ENCODE data around the gene MED26. TPM values are rescaled to one million over a fixed set of nuclear protein-coding genes. Genes with fewer than 3 reads are reported as not detected.
A peak's percentile ranks its signal among the peaks of the same experiment; 100 is the strongest.

MED26 gene
- total RNA-seq, 2 donors from 2014 or later = 10.8 to 11.8 TPM

DNA sequence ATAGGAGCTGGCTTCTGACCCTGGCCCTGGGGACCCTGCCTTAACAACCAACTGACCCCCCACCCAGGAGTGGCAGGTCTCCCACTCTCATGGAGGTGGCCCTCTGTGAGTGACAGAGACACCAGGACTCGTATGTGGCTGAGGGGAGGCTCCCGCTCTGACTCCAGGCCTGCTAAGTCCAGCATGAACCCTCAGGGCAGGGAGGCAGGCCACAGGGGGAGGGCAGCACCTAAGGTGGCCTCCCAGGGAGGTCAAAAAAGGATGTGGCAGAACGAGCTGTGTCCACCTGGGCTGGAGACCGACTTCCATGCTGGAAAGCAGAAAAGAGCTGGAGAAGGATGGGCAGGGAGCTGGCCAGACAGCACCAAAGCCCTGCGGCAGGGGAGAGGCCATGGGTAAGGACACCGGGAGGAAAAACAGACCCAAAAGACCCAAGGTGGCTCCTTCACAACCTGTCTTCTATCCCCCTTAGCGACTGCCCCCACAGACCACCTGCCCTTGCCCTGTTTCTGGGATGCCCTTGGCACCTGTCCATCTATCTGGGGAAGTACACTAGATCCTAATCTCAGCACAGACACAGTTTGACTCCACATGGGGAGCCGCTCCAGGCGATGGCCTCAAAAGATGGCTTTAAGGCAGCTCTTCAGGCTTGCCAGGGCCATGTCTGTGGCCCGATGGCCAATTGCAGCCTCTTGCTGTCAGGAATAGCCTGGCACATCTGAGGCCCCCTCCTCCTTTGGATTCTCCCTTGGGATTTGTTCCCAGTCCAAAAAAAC is 45.3 kb downstream of the MED26 start:
- H3K9ac ChIP-seq (ENCODE audit: extremely low read depth, low read length, poor library complexity, severe bottlenecking) = no peak overlapping the region
- H3K9me3 Mint-ChIP-seq = no peaks in the 10 kb centered on the region
- WGBS, 2 experiments (ENCODE audit: insufficient coverage in 1 of 2, insufficient read length in 1 of 2) = 94% methylated on average over 9 to 10 of the region's 10 CpGs
- DNase-seq = no peak
- TF ChIP-seq, protein P1, sequence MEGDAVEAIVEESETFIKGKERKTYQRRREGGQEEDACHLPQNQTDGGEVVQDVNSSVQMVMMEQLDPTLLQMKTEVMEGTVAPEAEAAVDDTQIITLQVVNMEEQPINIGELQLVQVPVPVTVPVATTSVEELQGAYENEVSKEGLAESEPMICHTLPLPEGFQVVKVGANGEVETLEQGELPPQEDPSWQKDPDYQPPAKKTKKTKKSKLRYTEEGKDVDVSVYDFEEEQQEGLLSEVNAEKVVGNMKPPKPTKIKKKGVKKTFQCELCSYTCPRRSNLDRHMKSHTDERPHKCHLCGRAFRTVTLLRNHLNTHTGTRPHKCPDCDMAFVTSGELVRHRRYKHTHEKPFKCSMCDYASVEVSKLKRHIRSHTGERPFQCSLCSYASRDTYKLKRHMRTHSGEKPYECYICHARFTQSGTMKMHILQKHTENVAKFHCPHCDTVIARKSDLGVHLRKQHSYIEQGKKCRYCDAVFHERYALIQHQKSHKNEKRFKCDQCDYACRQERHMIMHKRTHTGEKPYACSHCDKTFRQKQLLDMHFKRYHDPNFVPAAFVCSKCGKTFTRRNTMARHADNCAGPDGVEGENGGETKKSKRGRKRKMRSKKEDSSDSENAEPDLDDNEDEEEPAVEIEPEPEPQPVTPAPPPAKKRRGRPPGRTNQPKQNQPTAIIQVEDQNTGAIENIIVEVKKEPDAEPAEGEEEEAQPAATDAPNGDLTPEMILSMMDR (conservative IDR thresholded peaks at IDR 0.05) = no peak
- H3K36me3 ChIP-seq (ENCODE audit: control insufficient read depth, insufficient read depth, low read length) = peaks cover 6% of the 10 kb centered on the region
- H3K27me3 Mint-ChIP-seq (ENCODE audit: insufficient read depth) = no peaks in the 10 kb centered on the region
- no peaks in the 10 kb centered on the region for H3K27me3 ChIP-seq (ENCODE audit: control insufficient read depth, insufficient read depth, low read length, poor library complexity, severe bottlenecking)
- no peak overlapping the region for H3K4me3 ChIP-seq (ENCODE audit: low read length)
- no peaks in the 10 kb centered on the region for H3K9me3 ChIP-seq (ENCODE audit: control insufficient read depth, low read length)
- H3K4me1 ChIP-seq (ENCODE audit: control insufficient read depth, insufficient read depth, low read length) = peaks cover 16% of the 10 kb centered on the region
- no peak overlapping the region for H3K27ac ChIP-seq (ENCODE audit: low read depth, low read length)
- H3K27ac Mint-ChIP-seq = peak overlapping the region; percentile 64
- peaks cover 27% of the 10 kb centered on the region for H3K4me1 Mint-ChIP-seq
- peaks cover 9% of the 10 kb centered on the region for H3K36me3 Mint-ChIP-seq (ENCODE audit: low read depth)
- H3K4me3 Mint-ChIP-seq = no peak overlapping the region

DNA sequence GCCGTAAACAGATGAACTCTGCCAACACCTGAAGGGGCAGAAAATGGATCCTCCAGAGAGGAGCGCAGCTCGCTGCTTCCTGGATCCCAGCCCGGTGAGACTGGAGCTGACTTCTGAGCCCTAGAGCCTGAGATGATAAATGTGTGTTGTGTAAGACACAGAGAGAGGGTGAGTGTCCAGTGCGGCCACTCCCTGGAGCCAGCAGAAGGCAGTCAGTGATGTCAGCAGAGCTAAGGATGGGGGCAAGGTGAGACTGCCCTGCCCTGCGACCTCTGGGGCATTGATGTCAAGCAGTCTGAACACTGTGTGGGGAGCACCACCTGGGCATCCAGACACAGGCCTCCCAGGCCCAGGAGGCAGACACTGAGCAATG is 46.0 kb downstream of the MED26 start:
- H3K36me3 ChIP-seq (ENCODE audit: control insufficient read depth, insufficient read depth, low read length) = peaks cover 6% of the 10 kb centered on the region
- no peak overlapping the region for H3K4me3 ChIP-seq (ENCODE audit: low read length)
- Mint-ChIP-seq H3K4me3 (no peak overlapping the region), H3K27me3 (ENCODE audit: insufficient read depth) (no peaks in the 10 kb centered on the region), H3K27ac (peak overlapping the region; percentile 84), H3K36me3 (ENCODE audit: low read depth) (peaks cover 11% of the 10 kb centered on the region), H3K4me1 (peaks cover 20% of the 10 kb centered on the region), H3K9me3 (no peaks in the 10 kb centered on the region)
- H3K9ac ChIP-seq (ENCODE audit: extremely low read depth, low read length, poor library complexity, severe bottlenecking) = no peak overlapping the region
- no peaks in the 10 kb centered on the region for H3K27me3 ChIP-seq (ENCODE audit: control insufficient read depth, insufficient read depth, low read length, poor library complexity, severe bottlenecking)
- peaks cover 9% of the 10 kb centered on the region for H3K4me1 ChIP-seq (ENCODE audit: control insufficient read depth, insufficient read depth, low read length)
- 96 to 100% methylated on average over 5 to 6 of the region's 6 CpGs for WGBS, 2 experiments (ENCODE audit: insufficient coverage in 1 of 2, insufficient read length in 1 of 2)
- DNase-seq = no peak
- H3K9me3 ChIP-seq (ENCODE audit: control insufficient read depth, low read length) = no peaks in the 10 kb centered on the region
- no peak overlapping the region for H3K27ac ChIP-seq (ENCODE audit: low read depth, low read length)
- TF ChIP-seq, protein P1 (conservative IDR thresholded peaks at IDR 0.05) = no peak

DNA sequence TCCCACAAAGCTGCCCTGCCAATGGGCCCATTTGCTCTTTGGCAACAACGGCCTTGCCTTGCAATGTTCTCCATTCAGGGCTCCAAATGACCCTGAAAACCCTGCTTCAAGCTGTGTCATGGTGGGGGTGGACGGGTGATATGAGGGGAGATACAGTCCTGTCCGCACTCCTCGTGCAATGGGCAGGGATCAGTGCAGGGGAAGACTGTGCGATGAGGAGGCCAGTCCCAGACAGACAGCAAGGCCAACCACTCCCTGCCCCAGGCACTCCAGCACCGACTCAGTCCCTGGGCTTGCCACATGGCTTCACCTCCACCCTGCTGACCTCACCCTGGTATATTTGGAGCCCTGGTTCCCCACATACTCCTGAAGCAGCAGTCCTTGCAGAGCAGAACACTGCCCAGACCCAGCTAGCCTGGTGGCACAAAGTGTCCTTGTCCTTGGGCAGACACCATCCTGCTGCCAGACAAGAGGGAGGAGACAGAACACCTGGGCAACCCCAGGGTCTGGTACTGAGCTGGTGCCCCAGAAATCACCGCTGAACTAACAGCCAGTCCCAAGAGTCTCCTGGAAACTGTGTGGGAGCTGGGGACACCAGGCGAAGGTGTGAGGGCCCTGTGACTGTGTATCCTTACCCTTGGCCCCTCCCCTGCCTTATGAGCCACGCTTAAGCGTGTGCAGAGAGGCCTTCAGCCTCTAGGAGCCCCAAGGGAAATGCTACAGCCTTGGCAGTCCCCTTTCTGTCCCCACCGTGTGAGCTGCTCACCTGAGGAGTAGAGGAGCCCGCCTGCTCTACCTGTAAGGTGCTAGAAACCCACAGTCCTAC is 46.6 kb downstream of the MED26 start:
- TF ChIP-seq, protein P1 (conservative IDR thresholded peaks at IDR 0.05) = no peak
- H3K27ac ChIP-seq (ENCODE audit: low read depth, low read length) = no peak overlapping the region
- 88 to 93% methylated on average over 9 to 12 of the region's 12 CpGs for WGBS, 2 experiments (ENCODE audit: insufficient coverage in 1 of 2, insufficient read length in 1 of 2)
- no peaks in the 10 kb centered on the region for H3K9me3 ChIP-seq (ENCODE audit: control insufficient read depth, low read length)
- H3K4me3 ChIP-seq (ENCODE audit: low read length) = no peak overlapping the region
- Mint-ChIP-seq H3K27ac (peak overlapping the region; percentile 84), H3K4me1 (peaks cover 19% of the 10 kb centered on the region), H3K36me3 (ENCODE audit: low read depth) (peaks cover 12% of the 10 kb centered on the region), H3K27me3 (ENCODE audit: insufficient read depth) (no peaks in the 10 kb centered on the region), H3K9me3 (no peaks in the 10 kb centered on the region), H3K4me3 (no peak overlapping the region)
- H3K9ac ChIP-seq (ENCODE audit: extremely low read depth, low read length, poor library complexity, severe bottlenecking) = no peak overlapping the region
- DNase-seq = no peak
- H3K27me3 ChIP-seq (ENCODE audit: control insufficient read depth, insufficient read depth, low read length, poor library complexity, severe bottlenecking) = no peaks in the 10 kb centered on the region
- H3K36me3 ChIP-seq (ENCODE audit: control insufficient read depth, insufficient read depth, low read length) = peaks cover 6% of the 10 kb centered on the region
- H3K4me1 ChIP-seq (ENCODE audit: control insufficient read depth, insufficient read depth, low read length) = peaks cover 8% of the 10 kb centered on the region

Measured in endodermal cell (in vitro differentiated cells).